ENCODE data around the gene TARBP1.

DNA sequence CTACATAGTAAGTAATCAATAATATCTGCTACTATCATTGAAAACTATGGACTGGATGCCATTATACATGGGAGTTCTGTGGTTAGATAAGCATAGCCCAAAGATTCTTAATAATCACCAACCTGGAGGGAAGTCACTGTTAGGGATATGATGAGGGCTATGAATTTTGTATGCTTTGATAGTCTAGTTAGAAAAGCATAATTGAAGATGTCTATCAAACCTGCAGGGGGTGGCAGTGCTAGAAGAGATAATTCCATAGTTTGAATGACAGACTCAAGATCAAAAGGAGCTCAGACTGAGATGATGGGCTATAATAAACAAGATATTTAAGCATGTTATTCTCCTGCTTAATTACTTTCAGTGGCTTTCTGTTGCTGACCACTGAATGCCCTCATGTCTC lies 121.1 kb downstream of the TARBP1 start:
- TF ChIP-seq, protein P1, sequence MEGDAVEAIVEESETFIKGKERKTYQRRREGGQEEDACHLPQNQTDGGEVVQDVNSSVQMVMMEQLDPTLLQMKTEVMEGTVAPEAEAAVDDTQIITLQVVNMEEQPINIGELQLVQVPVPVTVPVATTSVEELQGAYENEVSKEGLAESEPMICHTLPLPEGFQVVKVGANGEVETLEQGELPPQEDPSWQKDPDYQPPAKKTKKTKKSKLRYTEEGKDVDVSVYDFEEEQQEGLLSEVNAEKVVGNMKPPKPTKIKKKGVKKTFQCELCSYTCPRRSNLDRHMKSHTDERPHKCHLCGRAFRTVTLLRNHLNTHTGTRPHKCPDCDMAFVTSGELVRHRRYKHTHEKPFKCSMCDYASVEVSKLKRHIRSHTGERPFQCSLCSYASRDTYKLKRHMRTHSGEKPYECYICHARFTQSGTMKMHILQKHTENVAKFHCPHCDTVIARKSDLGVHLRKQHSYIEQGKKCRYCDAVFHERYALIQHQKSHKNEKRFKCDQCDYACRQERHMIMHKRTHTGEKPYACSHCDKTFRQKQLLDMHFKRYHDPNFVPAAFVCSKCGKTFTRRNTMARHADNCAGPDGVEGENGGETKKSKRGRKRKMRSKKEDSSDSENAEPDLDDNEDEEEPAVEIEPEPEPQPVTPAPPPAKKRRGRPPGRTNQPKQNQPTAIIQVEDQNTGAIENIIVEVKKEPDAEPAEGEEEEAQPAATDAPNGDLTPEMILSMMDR (IDR thresholded peaks at IDR 0.05) = no peak
- TF ChIP-seq POLR2A (IDR thresholded peaks at IDR 0.05) (no peak), POLR2AphosphoS5 (IDR thresholded peaks at IDR 0.05) (no peak), EP300 (IDR thresholded peaks at IDR 0.05) (no peak)
